Nucleus accumbens (tissue), 56 donors: ENCODE data around the gene EIF4EBP3.

Experiments
- DNase-seq, 56 donors: peaks; one replicate each; lab custom pipeline; 2025; lab: John Stamatoyannopoulos, UW

Gene EIF4EBP3

DNA sequence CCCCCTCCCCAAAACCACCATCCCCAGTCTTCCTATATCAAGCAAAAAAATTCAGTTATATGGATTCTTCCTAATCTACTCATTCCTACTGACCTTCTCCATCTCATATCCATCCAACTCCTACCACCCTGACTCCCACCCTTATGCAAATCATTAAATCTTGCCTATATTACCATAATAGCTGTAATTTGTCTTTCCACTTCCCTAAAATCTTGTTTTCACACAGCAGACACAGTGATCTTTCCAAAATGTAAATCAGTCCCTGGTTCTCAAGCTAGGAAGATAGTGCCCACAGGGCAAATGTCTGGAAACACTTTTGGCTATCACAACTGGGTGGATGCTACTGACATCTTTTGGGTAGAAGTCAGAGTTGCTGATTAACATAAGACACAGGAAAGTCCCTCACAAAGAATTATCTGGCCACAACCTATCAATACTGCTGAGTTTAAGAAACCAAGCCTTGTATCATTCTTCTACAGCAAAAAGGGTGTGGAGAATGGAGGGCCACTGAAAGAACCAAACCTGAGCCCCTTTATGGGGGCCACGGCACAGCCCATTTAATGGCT, 8.4 kb downstream of the EIF4EBP3 start:
- DNase-seq: no peak

DNA sequence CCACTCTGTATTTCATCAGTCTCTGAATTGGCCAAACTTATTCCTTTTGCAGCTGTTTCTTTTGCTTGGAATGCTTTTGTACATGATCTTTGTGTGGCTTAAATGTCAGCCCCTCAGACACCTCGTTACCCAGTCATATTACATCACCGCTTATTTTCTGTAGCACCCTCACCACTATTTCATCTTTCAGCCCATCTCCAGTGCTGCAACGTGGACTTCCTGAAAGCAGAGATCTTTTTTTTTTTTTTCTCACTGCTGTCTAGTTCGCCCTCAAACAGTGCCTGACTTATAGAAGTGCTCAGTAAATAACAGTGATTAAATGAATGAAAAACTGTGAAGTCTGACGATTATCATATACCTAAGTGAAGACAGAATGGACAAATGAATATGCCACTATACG, 9.0 kb downstream of the EIF4EBP3 start:
- no peak for DNase-seq

DNA sequence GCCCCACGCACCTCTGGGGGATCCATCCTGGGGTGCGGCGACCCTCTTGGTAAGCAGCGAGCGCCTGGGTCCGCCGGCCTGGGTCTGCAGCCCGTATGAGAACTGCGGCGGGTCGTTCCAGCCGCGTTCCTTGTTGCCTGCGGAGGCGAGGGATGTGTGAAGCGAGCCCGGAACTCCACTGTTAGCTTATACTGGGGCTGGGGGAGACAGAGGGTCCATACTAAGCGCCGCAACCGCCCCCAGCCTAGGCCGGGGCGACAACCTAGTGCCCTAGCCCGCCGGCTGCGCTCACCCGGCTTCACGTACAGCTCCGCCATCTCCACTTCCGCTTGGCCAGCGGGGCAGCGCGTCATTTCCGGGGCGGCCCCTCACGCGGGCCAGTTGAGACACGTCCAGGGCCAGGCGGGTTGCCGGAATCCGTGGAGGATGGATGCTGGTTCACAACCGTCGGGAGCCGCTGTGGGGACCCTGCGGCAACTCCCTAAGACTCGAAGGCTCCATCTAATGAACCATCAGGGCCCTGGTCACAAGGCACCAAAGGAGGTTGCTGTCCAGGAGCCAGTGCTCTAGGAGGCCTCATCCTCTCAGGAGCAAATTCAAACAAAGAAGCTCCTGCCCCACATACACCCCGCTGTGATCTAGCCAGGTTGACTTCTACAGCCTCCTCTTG, 9.8 kb downstream of the EIF4EBP3 start, which contains the start of gene SRA1:
SRA1 (minus strand) TSS at position 338 of the 670 bp plus-strand sequence; CDS start at position 317, 21 bp downstream.
- DNase-seq: peak in 55 of 56 donors; percentile 58 to 97 (median 89)

DNA sequence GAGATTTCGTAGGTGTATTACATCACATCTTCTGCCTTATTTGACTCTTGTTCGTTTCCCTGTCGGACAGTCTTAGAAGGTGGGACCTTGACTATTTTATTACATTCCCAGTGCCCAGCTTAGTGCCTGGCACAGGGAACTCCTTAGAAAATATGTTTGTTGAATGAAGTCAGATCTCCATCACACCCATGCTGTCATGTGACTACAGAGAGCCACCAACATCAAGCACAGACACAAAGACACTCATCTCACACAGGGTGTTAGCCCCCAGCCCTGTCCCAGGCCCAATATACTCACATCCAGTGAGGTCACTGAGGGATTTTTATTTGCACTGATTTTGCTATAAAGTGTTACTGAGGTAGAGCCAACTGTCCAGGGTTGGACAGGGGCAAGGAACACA, 10.5 kb downstream of the EIF4EBP3 start:
- DNase-seq: no peak

DNA sequence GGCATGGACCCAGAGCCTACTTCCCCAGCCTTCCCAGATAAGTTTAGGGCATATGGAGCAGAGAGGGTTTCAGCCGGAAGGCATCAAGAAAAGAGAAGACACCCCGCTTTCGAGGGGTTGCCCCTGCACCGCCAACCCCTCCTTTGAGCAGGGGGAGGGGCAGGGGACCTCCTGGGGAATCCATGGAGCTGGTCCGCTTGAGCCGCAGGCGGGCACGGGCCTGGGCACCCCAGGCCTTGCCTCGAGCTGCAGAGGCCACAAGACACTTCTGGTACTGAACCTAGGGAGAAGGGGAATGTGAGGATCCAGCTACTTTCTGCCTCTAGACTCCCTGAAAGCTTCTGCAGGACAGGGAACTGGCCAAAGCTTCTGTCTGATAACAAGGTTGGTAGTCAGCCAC, 11.1 kb downstream of the EIF4EBP3 start:
- DNase-seq: no peak

DNA sequence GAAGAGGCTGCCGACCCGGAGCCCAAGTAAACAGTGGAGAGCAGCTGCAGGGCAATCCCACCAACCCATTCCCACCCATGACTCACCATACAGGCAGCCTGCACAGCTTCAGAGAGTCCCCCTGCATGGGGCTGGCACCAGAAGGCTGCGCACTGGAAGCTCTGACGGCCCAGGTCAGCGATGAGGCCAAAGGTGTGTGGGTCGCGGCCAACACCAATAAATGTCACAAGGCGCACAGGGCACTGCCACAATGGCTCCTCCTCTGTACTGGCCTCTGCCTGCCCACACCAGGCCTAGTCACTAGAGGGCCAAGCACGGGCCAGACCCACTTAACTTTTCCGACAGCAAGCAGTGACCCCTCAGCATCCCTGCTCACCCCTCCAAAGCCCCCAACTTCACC, 12.8 kb downstream of the EIF4EBP3 start:
- no peak for DNase-seq

DNA sequence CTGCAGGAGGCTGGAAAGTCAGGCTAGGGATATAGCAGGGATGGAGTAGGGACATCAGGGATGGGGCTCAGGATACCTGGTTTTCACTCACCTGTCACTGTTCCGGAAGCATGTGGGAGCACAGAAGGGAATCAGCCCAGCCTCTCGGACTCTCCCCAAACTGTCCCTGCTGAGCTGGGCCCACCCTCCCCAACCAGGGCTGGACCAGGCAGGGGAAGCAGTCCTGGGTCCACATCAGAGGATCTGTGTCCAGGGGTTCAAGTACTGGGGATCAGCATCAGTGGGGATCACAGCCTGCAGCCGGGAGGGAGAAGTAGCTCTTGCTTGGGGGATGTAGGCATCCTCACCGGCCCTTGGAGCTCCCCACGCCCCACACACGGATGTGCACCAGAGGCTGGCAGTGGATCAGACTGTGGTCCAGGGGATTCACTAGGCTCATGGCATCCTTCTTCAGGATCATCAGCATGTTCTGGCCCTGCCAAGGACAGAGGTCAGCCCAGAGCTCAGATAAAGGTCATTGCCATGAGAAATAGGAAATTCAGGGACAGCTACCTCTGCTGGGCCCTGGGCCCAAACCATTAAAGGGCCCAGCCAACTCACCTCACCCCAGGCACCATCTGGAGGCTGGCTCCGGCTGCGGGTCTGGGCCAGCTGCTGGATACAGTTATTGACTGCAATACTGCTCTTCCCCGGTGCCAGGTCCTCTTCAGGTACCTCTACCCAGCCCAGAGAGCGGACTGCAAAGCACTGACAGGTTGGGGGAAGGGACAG, 14.5 kb downstream of the EIF4EBP3 start:
- no peak for DNase-seq

DNA sequence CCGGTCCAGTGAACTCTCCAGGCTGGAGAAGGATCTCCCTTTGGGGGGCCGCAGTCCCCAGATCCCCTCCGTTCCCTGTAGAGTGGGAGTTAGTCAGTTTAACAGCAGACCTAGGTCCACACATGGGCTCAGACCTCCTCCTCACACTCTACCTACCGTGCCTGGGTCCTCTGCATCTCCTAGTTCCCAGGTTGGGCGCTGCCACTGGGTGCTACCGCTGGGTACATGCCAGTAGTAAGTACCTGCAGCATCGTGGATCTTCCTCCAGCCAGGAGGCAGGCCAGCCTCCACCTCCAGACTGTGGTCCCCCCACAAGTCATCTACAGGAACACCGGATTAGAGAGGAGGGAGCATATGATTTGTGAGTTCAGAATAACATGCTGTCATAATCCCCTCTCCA, 16.1 kb downstream of the EIF4EBP3 start:
- peak in 3 of 56 donors; percentile 16 to 47 (median 25) for DNase-seq

DNA sequence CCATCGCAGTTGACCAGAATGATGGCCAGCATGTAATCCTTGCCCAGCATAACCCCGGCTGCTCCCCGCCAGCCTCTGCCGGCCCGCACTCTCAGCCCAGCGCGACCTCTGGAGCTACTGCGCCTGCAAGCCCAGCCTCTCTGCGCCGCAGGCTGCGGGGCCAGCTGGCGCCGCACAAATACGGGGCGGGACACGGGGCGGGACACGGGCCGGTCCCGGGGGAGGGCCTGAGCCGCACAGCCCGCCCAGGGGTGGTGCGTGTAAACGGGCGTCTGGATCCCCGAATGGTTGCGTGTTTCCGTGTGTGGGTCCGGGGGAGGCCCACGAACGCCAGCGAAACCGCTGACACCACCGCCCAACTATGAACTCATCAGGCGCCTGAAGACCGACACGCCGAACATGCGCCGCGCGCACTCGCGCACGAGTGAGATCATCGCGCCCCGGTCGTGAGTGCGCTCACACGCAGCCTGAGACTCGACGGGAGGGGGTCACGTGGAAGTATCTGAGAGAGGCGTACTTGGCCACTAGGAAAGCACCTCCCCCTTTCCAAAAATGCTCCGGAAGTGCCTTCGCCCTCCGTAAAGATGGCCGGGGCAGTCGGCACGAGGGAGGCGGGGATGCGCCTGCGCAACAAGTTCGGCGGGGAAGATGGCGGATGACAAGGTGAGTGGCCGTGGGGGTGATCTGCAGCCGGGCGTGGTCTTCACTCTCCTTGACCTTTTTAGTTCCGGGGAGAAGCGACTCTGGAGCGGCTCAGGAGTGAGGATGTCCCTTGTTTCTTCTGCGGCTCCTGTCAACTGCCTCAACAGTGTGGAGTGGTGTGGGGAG, 16.9 kb downstream of the EIF4EBP3 start, which contains the start of the genes APBB3 and SLC35A4:
APBB3 (minus strand) TSS at position 403 of the 828 bp plus-strand sequence; CDS start at position 50, 353 bp downstream.
SLC35A4 (plus strand) TSS at position 633 of the 828 bp plus-strand sequence. CDS start 2,342 bp downstream, outside the sequence.
- DNase-seq: peak; percentile 87 to 100 (median 98)

DNA sequence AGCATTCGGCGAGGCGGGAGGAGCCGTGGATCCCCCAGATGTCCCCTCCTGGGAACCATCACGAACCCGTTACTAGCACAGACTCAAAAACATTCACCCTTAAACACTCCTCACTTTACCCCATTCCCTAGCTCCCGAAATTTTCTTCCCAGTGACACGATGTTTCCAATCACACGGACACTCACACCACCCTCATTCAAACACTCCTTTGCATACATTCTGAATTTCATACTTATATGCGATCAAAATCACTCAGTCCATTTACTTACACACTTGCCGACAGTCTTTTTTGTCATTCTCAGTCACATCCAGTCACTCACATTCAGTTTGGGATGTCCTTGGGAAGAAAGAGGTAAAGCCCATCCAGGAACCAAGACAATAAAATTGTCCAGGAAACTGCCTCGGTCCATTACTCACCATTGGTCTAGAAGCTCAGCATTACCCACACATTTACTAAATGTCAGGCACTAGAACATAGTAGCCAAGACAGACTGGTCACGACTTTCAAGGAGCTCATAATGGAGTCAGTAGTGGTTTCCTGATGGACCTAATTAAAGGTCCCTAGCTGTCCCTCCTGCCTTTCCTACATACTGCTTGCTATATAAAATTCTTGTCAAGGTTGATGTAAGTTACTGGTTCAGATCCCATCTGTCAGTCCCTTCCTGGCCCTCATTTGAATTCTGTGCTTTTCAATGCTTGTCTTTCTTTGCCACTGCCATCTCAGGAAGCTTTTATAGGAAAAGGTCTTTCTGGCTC, 17.7 kb downstream of the EIF4EBP3 start:
- no peak for DNase-seq

DNA sequence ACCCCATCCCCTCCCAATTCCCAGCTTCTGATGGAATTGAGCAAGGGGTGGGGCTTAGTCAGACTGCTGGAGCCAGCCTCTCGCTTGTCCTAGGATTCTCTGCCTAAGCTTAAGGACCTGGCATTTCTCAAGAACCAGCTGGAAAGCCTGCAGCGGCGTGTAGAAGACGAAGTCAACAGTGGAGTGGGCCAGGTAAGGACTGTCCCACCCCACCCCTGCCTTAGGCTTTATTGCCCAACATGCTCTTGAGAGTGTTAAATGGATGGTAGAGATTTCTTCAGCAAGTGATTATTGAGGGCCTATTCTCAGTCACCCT, 18.3 kb downstream of the EIF4EBP3 start:
- no peak for DNase-seq

DNA sequence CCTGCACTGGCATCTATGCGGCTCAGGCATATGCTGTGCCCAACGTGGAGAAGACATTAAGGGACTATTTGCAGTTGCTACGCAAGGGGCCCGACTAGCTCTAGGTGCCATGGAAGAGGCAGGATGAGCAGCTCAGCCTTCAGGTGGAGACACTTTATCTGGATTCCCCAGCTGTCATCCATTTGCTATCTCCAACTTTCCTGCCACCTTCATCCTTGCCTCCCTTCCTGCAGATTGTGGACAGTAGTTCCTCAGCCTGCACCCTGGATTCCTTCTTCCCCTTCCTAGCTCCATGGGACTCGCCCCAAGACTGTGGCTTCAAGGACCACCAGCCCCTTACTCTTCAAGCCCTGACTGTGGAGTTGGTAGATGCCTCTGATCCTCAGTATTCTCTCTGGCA, 19.2 kb downstream of the EIF4EBP3 start:
- DNase-seq: no peak

DNA sequence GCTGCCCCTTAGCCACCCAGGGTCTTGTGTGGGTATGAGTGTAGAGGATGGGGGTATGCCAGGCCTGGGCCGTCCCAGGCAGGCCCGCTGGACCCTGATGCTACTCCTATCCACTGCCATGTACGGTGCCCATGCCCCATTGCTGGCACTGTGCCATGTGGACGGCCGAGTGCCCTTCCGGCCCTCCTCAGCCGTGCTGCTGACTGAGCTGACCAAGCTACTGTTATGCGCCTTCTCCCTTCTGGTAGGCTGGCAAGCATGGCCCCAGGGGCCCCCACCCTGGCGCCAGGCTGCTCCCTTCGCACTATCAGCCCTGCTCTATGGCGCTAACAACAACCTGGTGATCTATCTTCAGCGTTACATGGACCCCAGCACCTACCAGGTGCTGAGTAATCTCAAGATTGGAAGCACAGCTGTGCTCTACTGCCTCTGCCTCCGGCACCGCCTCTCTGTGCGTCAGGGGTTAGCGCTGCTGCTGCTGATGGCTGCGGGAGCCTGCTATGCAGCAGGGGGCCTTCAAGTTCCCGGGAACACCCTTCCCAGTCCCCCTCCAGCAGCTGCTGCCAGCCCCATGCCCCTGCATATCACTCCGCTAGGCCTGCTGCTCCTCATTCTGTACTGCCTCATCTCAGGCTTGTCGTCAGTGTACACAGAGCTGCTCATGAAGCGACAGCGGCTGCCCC, 19.8 kb downstream of the EIF4EBP3 start:
- no peak for DNase-seq

DNA sequence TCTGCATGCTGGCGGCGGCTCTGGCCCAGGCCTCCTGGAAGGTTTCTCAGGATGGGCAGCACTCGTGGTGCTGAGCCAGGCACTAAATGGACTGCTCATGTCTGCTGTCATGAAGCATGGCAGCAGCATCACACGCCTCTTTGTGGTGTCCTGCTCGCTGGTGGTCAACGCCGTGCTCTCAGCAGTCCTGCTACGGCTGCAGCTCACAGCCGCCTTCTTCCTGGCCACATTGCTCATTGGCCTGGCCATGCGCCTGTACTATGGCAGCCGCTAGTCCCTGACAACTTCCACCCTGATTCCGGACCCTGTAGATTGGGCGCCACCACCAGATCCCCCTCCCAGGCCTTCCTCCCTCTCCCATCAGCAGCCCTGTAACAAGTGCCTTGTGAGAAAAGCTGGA, 20.4 kb downstream of the EIF4EBP3 start:
- DNase-seq: no peak

DNA sequence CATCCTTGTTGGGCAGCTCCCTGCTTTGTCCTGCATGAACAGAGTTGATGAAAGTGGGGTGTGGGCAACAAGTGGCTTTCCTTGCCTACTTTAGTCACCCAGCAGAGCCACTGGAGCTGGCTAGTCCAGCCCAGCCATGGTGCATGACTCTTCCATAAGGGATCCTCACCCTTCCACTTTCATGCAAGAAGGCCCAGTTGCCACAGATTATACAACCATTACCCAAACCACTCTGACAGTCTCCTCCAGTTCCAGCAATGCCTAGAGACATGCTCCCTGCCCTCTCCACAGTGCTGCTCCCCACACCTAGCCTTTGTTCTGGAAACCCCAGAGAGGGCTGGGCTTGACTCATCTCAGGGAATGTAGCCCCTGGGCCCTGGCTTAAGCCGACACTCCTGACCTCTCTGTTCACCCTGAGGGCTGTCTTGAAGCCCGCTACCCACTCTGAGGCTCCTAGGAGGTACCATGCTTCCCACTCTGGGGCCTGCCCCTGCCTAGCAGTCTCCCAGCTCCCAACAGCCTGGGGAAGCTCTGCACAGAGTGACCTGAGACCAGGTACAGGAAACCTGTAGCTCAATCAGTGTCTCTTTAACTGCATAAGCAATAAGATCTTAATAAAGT, 21.1 kb downstream of the EIF4EBP3 start:
- no peak for DNase-seq

DNA sequence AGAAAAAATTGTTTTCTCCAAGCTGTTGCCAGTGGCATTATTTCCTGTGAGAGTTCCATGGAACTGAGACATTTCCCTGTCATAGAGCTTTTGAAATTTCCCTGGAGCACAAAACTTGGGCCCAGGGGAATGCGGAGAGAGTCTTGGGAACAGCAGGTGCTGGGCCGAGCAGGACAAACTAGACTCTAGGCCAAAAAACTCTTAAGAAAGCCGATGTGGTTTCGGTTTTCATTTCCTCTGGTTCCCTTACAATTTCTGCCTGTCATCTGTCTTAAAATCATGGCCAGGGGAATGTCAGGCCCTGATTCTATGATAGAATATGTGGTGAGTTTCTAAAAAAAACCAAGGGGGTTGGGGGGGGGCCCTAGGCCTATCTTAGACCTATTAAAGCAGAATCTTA, 21.7 kb downstream of the EIF4EBP3 start:
- no peak for DNase-seq

DNA sequence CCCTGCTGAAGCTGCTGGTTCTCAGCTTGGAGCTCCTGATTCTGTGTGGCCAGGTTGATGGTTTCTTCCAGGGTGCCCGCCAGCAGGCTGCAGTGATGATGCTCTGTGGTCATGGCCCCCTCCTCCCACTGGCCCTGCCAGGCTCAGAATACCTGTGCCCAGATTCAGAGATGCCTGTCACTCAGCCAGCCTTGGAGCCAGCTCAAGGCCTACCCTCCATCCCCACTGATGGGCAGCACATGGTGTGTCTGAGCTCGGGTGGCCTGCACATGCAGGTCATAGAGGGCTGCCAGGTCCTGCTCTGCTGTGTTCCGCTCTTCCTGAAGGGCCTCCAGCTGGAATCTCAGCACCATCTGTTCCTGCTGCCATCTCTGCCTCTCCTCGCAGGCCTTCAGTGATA, 22.6 kb downstream of the EIF4EBP3 start:
- no peak for DNase-seq

DNA sequence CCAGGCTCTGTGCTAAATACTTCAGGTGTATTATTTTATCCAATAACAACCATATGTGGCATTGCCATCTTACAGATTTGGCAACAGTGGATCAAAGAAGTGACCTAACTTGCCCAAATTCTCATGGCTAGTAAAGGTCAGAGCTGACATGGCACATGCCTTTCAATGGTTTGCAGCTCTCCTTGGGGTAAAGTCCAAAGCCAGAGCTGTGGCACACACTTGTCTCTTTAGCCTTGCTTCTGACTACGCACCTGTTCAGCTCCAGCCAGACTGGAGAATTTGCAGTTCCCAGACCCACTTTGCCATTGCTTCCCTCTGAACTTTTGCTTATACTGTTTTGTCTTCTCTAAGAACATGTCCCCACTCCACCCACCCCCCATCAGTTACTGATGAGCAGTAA, 23.0 kb downstream of the EIF4EBP3 start:
- no peak for DNase-seq

DNA sequence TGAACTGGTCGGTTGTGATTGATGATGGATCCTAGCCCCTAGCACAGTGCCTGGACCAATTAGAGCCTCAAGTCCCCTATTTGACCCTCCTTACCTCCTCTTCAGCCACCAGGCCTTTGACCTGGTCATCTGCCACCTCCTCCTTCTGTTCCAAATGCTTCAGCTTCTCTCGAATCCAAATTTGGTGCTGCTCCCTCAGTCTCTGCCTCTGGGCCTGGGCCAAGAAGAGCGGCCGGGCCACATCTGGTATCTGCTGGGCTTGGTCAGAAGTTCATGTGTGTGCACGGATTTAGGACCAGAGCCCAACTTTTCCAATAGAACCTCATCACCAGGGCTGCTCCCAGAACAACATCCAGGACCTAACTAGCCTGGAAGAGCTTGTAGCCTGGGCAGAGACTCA, 23.6 kb downstream of the EIF4EBP3 start:
- DNase-seq: no peak
